ENCODE data around the gene EVI5.

DNA sequence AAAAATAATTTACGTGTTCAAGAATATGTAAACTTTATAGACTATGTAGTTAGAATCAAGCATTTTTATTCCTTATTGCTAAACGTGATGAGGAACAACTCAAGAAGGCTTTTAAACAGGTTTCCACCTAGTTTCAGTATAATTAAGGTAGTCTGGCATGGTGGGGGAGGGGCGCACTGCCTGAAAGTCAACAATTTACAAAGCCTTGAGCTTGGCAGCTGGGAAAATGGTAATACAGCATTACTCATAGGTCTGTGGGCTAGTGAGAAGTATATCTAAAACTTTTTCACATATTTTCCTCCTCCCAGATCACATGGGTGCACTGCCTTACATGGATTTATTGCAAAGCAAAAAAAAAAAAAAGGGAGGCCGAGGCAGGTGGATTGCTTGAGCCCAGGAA lies 75.2 kb downstream of the EVI5 start:
- TF ChIP-seq POLR2A (IDR thresholded peaks at IDR 0.05; ENCODE audit: low read length) (no peak), EP300 (IDR thresholded peaks at IDR 0.05) (no peak), PHF8 (IDR thresholded peaks at IDR 0.05; ENCODE audit: borderline replicate concordance, low read depth) (no peak), POLR2AphosphoS2 (conservative IDR thresholded peaks at IDR 0.05; ENCODE audit: low read length) (no peak), RAD21 (conservative IDR thresholded peaks at IDR 0.05 in 1 of 2, IDR thresholded peaks at IDR 0.05 in 1 of 2) (no peak)
- TF ChIP-seq, protein P1, sequence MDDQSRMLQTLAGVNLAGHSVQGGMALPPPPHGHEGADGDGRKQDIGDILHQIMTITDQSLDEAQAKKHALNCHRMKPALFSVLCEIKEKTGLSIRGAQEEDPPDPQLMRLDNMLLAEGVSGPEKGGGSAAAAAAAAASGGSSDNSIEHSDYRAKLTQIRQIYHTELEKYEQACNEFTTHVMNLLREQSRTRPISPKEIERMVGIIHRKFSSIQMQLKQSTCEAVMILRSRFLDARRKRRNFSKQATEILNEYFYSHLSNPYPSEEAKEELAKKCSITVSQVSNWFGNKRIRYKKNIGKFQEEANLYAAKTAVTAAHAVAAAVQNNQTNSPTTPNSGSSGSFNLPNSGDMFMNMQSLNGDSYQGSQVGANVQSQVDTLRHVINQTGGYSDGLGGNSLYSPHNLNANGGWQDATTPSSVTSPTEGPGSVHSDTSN (IDR thresholded peaks at IDR 0.05): no peak
- TF ChIP-seq, protein P2, sequence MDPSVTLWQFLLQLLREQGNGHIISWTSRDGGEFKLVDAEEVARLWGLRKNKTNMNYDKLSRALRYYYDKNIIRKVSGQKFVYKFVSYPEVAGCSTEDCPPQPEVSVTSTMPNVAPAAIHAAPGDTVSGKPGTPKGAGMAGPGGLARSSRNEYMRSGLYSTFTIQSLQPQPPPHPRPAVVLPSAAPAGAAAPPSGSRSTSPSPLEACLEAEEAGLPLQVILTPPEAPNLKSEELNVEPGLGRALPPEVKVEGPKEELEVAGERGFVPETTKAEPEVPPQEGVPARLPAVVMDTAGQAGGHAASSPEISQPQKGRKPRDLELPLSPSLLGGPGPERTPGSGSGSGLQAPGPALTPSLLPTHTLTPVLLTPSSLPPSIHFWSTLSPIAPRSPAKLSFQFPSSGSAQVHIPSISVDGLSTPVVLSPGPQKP (IDR thresholded peaks at IDR 0.05; ENCODE audit: low read depth, low read length): no peak
- TF ChIP-seq, protein P3, sequence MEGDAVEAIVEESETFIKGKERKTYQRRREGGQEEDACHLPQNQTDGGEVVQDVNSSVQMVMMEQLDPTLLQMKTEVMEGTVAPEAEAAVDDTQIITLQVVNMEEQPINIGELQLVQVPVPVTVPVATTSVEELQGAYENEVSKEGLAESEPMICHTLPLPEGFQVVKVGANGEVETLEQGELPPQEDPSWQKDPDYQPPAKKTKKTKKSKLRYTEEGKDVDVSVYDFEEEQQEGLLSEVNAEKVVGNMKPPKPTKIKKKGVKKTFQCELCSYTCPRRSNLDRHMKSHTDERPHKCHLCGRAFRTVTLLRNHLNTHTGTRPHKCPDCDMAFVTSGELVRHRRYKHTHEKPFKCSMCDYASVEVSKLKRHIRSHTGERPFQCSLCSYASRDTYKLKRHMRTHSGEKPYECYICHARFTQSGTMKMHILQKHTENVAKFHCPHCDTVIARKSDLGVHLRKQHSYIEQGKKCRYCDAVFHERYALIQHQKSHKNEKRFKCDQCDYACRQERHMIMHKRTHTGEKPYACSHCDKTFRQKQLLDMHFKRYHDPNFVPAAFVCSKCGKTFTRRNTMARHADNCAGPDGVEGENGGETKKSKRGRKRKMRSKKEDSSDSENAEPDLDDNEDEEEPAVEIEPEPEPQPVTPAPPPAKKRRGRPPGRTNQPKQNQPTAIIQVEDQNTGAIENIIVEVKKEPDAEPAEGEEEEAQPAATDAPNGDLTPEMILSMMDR (IDR thresholded peaks at IDR 0.05): no peak
